HG03097 (cell line): ENCODE data around the gene MSX1.

Experiments used
- ATAC-seq: cut with Tn5 transposase; IDR thresholded peaks from one replicate; pipeline ENCODE4 v1.9.1; 2021; ENCODE audit not compliant: unreplicated experiment, low FRiP score

The MSX1 gene

GRCh38 chr4:4890574-4891255 is 31.2 kb downstream of the MSX1 start:
- ATAC-seq: no peak

GRCh38 chr4:4893721-4894120 is 34.3 kb downstream of the MSX1 start:
- ATAC-seq: no peak

GRCh38 chr4:4899202-4899925 is 39.9 kb downstream of the MSX1 start:
- ATAC-seq: no peak

- ATAC-seq: no peak
Observed at GRCh38 chr4:4901877-4902276, 42.4 kb downstream of the MSX1 start.

GRCh38 chr4:4912155-4912554 is 52.7 kb downstream of the MSX1 start:
- no peak for ATAC-seq

- no peak for ATAC-seq
Observed at GRCh38 chr4:4913147-4913561, 53.7 kb downstream of the MSX1 start.
